Measurements from ENCODE around the gene TMEM39A.

TMEM39A gene

DNA sequence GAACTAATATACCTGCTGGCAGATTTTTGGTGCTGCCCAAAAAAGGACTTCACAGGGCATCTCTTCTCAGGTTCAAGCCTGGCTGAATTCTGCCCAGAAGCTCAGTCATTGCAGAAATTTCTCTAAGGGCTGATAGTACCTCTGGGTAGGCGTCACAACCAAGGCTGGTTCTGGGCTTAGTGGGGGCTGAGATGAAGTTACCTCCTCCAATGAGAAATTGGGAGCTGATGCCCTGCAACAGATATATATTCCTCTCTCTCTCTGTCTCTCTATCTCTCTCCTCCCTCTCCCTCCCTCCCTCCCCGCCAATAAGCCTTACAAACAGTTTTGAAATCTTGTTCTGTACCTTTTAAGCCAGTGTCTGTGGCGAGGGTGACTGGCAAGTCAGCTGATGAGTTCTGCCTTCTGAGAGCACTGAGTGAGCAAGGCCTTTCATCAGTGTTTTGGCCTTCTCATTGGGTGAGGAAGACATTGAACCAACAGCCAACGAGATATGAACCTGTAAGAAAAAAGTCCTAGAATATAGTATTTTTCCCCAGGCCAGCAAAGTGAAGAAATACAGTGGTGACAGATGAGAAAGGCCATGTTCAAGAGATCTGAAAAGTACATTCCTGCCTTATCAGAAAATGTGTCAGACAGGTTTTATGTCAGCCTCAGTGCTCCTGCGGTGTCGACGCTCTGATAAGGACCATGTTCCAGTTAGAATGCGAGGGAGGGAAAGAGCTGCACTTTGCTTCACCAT lies 45.5 kb downstream of the TMEM39A start:
- Histone ChIP-seq H3K4me3 (ENCODE audit: low read depth, low read length) (no peak overlapping the region), H3K27me3 (ENCODE audit: control insufficient read depth, insufficient read depth, low read length) (no peaks in the 10 kb centered on the region), H3K4me1 (ENCODE audit: control insufficient read depth, insufficient read depth, low read length) (peaks cover 7% of the 10 kb centered on the region; the same call in 1 of the 2 replicates), H3K9ac (ENCODE audit: low read length) (no peak overlapping the region), H3K27ac (ENCODE audit: low read depth, low read length) (no peak overlapping the region; the same call in 1 of the 2 replicates), H3K9me3 (ENCODE audit: control insufficient read depth, insufficient read depth, low read depth, low read length) (no peaks in the 10 kb centered on the region), H3K36me3 (ENCODE audit: control insufficient read depth, insufficient read depth, low read length) (no peaks in the 10 kb centered on the region)

DNA sequence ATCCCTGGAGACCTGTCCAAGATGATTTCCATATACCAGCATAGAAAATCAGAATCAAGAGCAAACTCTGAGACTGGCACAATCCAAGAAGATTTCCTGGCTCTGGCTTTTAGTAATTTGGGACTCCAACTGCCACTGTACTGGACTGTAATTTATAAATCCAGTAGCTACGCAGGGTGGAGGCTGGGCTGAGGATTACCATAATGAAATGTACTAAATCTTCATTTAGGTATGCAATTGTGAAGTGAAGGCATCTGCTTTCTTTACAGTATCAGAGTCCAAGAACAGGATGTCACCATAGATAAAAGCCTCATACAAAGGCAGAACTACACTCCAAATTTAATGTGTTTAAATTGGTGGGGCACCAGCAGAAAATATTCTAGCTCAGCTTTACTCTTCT lies 46.5 kb downstream of the TMEM39A start:
- H3K27me3 ChIP-seq (ENCODE audit: control insufficient read depth, insufficient read depth, low read length) = no peaks in the 10 kb centered on the region
- no peak overlapping the region for H3K27ac ChIP-seq (ENCODE audit: low read depth, low read length)
- no peak overlapping the region for H3K4me3 ChIP-seq (ENCODE audit: low read depth, low read length)
- no peak overlapping the region for H3K9ac ChIP-seq (ENCODE audit: low read length)
- peaks cover 7% of the 10 kb centered on the region; the same call in 1 of the 2 replicates for H3K4me1 ChIP-seq (ENCODE audit: control insufficient read depth, insufficient read depth, low read length)
- no peaks in the 10 kb centered on the region for H3K9me3 ChIP-seq (ENCODE audit: control insufficient read depth, insufficient read depth, low read depth, low read length)
- no peaks in the 10 kb centered on the region for H3K36me3 ChIP-seq (ENCODE audit: control insufficient read depth, insufficient read depth, low read length)

DNA sequence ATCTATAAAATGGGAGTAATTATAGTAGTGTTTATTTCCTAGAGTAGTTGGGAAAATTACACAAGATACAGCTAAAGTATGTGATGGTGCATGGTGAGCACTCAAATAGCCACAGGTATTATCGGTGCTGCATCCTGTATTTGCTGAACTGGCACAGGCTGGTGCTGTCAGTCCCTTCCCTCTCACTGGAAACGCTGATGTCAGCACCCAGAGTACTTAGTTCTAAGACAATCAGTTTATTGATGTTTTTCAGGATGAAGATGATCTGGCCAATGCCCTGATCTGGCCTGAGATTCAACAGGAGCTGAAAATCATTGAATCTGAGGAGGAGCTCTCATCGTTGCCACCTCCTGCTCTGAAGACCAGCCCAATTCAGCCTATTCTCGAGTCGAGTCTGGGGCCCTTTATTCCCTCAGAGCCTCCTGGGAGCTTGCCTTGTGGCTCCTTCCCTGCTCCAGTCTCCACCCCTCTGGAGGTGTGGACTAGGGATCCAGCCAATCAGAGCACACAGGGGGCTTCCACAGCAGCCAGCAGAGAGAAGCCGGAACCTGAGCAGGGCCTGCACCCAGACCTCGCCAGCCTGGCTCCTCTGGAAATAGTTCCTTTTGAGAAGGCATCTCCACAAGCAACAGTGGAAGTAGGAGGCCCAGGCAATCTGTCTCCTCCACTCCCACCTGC lies 49.7 kb downstream of the TMEM39A start:
- Histone ChIP-seq H3K9ac (ENCODE audit: low read length) (no peak overlapping the region), H3K9me3 (ENCODE audit: control insufficient read depth, insufficient read depth, low read depth, low read length) (no peaks in the 10 kb centered on the region), H3K4me1 (ENCODE audit: control insufficient read depth, insufficient read depth, low read length) (peaks cover 3% of the 10 kb centered on the region; the same call in 1 of the 2 replicates), H3K4me3 (ENCODE audit: low read depth, low read length) (no peak overlapping the region), H3K27me3 (ENCODE audit: control insufficient read depth, insufficient read depth, low read length) (no peaks in the 10 kb centered on the region), H3K36me3 (ENCODE audit: control insufficient read depth, insufficient read depth, low read length) (no peaks in the 10 kb centered on the region), H3K27ac (ENCODE audit: low read depth, low read length) (no peak overlapping the region)

DNA sequence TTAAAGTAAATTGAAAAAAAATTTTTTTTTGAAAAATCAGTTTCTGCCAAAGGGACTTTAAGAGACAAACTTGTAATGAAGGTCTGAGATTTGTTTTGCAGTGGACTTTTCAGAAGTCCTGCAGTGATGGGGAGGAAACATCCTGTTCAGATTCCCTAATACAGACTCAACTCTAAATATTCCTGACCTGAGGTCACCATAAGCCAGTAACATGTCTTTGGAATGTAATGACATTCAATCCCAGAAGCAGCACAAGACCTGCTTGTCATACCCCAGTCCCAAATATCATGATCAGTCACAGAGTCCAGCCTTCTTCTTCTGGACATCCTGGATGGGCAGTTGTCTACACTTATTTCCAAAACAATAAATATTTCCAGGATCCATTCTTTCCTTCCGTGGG lies 53.6 kb downstream of the TMEM39A start:
- H3K4me3 ChIP-seq (ENCODE audit: low read depth, low read length) = no peak overlapping the region
- no peaks in the 10 kb centered on the region for H3K27me3 ChIP-seq (ENCODE audit: control insufficient read depth, insufficient read depth, low read length)
- H3K9ac ChIP-seq (ENCODE audit: low read length) = no peak overlapping the region
- no peaks in the 10 kb centered on the region for H3K9me3 ChIP-seq (ENCODE audit: control insufficient read depth, insufficient read depth, low read depth, low read length)
- H3K27ac ChIP-seq (ENCODE audit: low read depth, low read length) = no peak overlapping the region
- no peaks in the 10 kb centered on the region; the same call in 1 of the 2 replicates for H3K4me1 ChIP-seq (ENCODE audit: control insufficient read depth, insufficient read depth, low read length)
- no peaks in the 10 kb centered on the region for H3K36me3 ChIP-seq (ENCODE audit: control insufficient read depth, insufficient read depth, low read length)

DNA sequence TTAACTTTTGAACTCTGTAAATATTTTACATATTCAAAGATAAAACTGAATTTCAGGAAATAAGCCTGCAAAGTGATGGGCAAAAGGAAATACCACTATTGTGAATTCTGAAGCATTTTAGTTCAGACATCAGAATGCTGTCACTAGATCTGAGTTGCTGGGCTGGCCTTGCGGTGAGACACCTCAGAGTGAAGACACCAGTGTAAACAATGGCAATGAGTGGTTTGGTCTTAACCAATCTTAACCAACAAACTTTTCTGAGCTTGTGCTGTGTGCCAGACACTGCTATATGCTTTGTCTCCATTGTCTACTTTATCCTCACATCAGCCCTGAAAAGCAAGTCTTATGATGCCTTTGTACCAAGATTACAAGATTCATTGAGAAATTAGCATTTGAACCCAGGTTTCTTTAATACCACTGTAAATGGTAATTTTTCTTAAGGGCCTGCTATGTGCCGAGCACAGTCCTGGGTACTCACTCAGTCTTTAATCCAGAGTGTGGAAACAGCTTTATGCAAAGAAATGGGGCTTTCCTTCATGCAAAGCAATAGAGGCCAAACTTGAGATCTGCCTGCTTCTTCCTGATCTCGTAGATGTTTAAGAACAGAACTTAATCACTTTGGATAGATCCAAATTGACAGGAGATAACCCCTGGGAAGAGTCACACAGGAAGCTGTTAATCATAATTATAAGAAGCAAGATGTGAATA lies 55.0 kb downstream of the TMEM39A start:
- H3K36me3 ChIP-seq (ENCODE audit: control insufficient read depth, insufficient read depth, low read length) = no peaks in the 10 kb centered on the region
- H3K9ac ChIP-seq (ENCODE audit: low read length) = no peak overlapping the region
- no peaks in the 10 kb centered on the region for H3K9me3 ChIP-seq (ENCODE audit: control insufficient read depth, insufficient read depth, low read depth, low read length)
- H3K4me3 ChIP-seq (ENCODE audit: low read depth, low read length) = no peak overlapping the region
- no peaks in the 10 kb centered on the region for H3K4me1 ChIP-seq (ENCODE audit: control insufficient read depth, insufficient read depth, low read length)
- no peaks in the 10 kb centered on the region for H3K27me3 ChIP-seq (ENCODE audit: control insufficient read depth, insufficient read depth, low read length)
- H3K27ac ChIP-seq (ENCODE audit: low read depth, low read length) = no peak overlapping the region

DNA sequence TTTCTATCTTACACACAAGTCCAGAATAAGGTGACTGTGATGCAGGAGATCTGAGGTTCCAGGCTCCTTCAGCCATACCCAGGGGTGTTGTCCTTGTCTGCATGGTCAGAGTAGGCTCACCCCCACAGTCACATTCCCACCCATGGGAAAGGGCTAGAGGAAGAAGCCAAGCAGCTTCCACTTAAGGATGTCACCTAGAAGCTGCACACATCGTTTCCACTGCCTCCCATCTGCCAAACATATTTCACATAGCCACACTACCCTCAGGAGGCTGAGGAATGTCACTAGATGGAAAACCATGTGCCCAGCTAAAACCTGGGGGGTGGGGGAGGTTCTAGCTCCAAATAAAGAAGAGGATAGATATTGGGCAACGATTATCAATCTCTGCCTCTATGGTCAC lies 58.1 kb downstream of the TMEM39A start:
- no peak overlapping the region for H3K9ac ChIP-seq (ENCODE audit: low read length)
- no peak overlapping the region for H3K4me3 ChIP-seq (ENCODE audit: low read depth, low read length)
- no peaks in the 10 kb centered on the region for H3K27me3 ChIP-seq (ENCODE audit: control insufficient read depth, insufficient read depth, low read length)
- no peak overlapping the region for H3K27ac ChIP-seq (ENCODE audit: low read depth, low read length)
- H3K9me3 ChIP-seq (ENCODE audit: control insufficient read depth, insufficient read depth, low read depth, low read length) = no peaks in the 10 kb centered on the region
- H3K4me1 ChIP-seq (ENCODE audit: control insufficient read depth, insufficient read depth, low read length) = peaks cover 14% of the 10 kb centered on the region; the same call in 1 of the 2 replicates
- no peaks in the 10 kb centered on the region for H3K36me3 ChIP-seq (ENCODE audit: control insufficient read depth, insufficient read depth, low read length)

DNA sequence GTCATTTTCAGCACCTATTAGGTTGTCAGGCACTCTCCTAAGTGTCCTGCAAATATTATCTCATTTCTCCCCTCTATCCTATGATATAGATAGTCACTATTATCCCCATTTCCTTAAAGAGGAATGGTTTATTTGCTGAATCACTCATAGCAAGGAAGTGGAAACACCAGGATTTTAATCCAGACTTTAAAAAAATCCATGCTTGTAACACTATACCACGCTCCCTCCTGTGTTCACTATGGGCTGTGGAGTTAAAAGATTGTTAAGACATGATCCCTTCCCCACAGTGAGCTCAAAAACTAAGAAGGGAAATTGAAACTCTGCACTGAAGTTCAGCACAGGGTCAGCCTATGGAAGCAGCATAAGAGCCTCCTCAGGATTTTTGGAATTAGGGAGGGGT lies 60.2 kb downstream of the TMEM39A start:
- Histone ChIP-seq H3K36me3 (ENCODE audit: control insufficient read depth, insufficient read depth, low read length) (no peaks in the 10 kb centered on the region), H3K9me3 (ENCODE audit: control insufficient read depth, insufficient read depth, low read depth, low read length) (no peaks in the 10 kb centered on the region), H3K4me1 (ENCODE audit: control insufficient read depth, insufficient read depth, low read length) (peaks cover 14% of the 10 kb centered on the region; the same call in 1 of the 2 replicates), H3K4me3 (ENCODE audit: low read depth, low read length) (no peak overlapping the region), H3K27ac (ENCODE audit: low read depth, low read length) (no peak overlapping the region), H3K27me3 (ENCODE audit: control insufficient read depth, insufficient read depth, low read length) (no peaks in the 10 kb centered on the region), H3K9ac (ENCODE audit: low read length) (no peak overlapping the region)

DNA sequence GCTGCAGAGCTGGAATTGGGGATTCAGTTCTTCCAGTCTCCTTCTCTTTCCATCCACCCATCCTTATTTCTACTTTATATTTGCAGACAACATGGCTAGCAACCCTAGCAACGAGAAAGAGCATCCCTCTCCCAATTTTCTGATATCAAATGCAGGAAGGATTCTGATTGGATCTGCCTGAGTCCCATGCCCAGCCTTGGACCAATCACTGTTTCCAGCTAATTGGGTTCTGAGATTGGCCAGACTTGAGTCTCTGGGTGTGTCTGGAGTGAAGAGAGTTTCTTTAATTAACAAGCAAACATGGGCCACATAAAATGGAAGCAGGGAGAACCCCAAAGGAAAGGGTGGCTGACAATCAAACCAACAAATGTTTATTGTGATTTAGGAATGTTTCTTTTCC lies 60.6 kb downstream of the TMEM39A start:
- Histone ChIP-seq H3K36me3 (ENCODE audit: control insufficient read depth, insufficient read depth, low read length) (no peaks in the 10 kb centered on the region), H3K9me3 (ENCODE audit: control insufficient read depth, insufficient read depth, low read depth, low read length) (no peaks in the 10 kb centered on the region)

DNA sequence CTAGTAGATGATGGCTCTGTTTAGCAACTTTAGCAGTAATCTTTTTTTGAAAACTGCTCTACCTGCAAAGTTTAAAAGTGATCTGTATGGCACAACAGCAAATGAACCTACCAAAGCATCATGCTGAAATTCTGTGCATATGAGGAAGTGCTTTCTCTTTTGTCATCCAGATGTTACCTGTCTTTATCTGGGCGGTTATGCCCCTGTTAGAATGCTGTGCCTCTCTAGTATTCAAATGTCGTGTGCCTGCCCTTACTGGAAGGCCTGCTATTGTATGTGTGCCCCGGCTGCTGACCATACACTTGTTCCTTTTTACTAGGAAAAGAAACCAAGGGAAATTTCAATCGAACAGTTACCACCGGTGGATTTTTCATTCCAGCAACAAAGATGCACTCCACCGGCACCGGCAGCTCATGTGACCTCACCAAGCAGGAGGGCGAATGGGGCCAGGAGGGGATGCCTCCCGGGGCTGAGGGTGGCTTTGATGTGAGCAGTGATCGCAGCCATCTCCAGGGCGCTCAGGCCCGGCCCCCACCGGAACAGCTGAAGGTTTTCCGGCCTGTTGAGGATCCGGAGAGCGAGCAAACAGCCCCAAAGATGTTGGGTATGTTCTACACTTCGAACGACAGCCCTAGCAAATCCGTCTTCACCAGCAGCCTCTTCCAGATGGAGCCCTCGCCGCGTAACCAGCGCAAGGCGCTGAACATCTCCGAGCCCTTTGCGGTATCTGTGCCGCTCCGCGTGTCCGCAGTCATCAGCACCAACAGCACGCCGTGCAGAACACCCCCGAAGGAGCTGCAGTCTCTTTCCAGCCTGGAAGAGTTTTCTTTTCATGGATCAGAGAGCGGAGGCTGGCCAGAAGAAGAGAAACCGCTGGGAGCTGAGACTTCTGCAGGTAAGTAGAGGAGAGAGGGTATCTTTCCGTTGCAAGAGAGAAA lies 61.6 kb downstream of the TMEM39A start:
- no peaks in the 10 kb centered on the region for H3K36me3 ChIP-seq (ENCODE audit: control insufficient read depth, insufficient read depth, low read length)
- H3K9ac ChIP-seq (ENCODE audit: low read length) = no peak overlapping the region
- H3K27me3 ChIP-seq (ENCODE audit: control insufficient read depth, insufficient read depth, low read length) = no peaks in the 10 kb centered on the region
- no peak overlapping the region for H3K27ac ChIP-seq (ENCODE audit: low read depth, low read length)
- H3K4me1 ChIP-seq (ENCODE audit: control insufficient read depth, insufficient read depth, low read length) = peaks cover 18% of the 10 kb centered on the region; the same call in 1 of the 2 replicates
- no peak overlapping the region for H3K4me3 ChIP-seq (ENCODE audit: low read depth, low read length)
- H3K9me3 ChIP-seq (ENCODE audit: control insufficient read depth, insufficient read depth, low read depth, low read length) = no peaks in the 10 kb centered on the region

More for the DNA sequence above, 60.6 kb downstream of the TMEM39A start:
- Histone ChIP-seq H3K4me3 (ENCODE audit: low read depth, low read length) (no peak overlapping the region), H3K27me3 (ENCODE audit: control insufficient read depth, insufficient read depth, low read length) (no peaks in the 10 kb centered on the region), H3K27ac (ENCODE audit: low read depth, low read length) (no peak overlapping the region), H3K9ac (ENCODE audit: low read length) (no peak overlapping the region), H3K4me1 (ENCODE audit: control insufficient read depth, insufficient read depth, low read length) (peaks cover 14% of the 10 kb centered on the region; the same call in 1 of the 2 replicates)

DNA sequence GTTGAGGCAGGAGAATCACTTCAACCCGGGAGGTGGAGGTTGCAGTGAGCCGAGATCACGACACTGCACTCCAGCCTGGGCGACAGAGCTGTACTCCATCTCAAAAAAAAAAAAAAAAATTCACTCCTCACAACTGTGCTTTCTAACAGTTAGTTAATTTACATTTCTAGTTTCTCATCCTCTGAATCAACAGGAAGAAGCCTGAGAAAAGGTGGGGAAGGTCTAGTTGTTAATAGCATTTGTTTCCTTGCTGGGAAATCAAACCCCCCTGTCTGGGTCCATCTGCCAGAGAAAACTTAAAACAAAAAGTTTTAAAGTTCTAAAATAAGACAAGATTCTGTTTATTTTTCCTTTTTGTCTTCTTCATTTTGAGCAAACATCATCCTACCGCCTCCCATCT lies 62.3 kb downstream of the TMEM39A start:
- H3K27ac ChIP-seq (ENCODE audit: low read depth, low read length) = no peak overlapping the region
- H3K36me3 ChIP-seq (ENCODE audit: control insufficient read depth, insufficient read depth, low read length) = no peaks in the 10 kb centered on the region
- peaks cover 25% of the 10 kb centered on the region; the same call in 1 of the 2 replicates for H3K4me1 ChIP-seq (ENCODE audit: control insufficient read depth, insufficient read depth, low read length)
- H3K27me3 ChIP-seq (ENCODE audit: control insufficient read depth, insufficient read depth, low read length) = no peaks in the 10 kb centered on the region
- no peak overlapping the region for H3K9ac ChIP-seq (ENCODE audit: low read length)
- H3K9me3 ChIP-seq (ENCODE audit: control insufficient read depth, insufficient read depth, low read depth, low read length) = no peaks in the 10 kb centered on the region
- no peak overlapping the region for H3K4me3 ChIP-seq (ENCODE audit: low read depth, low read length)
